8988T (cell line): ENCODE data around the gene HIF1AN.

Experiments
- DNase-seq: peaks from one replicate; pipeline ENCODE4 v3.0.0; 2011

HIF1AN gene

DNA sequence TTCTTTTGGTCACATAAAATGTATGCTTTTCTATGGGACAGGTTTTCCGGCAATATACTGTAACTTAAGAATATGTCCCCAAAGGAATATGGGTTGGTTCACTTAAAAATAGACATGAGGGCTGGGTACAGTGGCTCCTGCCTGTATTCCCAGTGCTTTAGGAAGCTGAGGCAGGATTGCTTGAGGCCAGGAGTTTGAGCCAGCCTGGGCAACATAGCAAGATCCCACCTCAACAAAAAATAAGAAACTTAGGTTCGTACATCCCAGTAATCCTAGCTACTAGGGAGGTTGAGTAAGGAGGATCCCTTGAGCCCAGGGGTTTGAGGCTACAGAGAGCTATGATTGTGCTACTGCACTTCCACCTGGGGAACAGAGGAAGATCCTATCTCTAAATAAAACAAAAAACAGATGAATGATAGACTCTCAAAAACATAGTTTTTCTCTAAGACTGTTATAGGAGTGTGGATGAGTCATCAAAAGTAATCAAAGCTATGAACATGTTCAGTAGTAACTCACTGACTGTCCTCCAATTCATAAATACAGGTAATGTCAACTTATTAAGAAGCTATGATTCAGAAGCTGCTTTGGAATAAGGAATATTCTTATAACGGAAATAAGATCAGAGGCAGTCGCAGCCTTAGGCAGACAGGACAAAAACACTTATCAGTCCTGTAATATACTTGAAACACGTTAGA, 13.5 kb upstream of the HIF1AN start:
- no peak for DNase-seq

DNA sequence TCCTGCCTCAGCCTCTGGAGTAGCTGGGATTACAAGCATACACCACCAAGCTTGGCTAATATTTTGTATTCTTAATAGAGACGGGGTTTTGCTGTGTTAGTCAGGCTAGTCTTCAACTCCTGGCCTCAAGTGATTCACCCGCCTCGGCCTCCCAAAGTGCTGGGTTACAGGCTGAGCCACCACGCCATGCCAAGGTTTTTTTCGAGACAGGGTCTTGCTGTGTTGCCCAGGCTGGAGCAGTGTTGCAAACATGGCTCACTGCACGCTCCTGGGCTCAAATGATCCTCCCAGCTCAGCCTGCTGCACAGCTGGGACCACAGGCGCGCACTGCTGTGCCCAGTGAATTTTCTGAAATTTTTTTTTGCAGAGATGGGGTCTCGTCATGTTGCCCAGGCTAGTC, 12.8 kb upstream of the HIF1AN start:
- DNase-seq = no peak

DNA sequence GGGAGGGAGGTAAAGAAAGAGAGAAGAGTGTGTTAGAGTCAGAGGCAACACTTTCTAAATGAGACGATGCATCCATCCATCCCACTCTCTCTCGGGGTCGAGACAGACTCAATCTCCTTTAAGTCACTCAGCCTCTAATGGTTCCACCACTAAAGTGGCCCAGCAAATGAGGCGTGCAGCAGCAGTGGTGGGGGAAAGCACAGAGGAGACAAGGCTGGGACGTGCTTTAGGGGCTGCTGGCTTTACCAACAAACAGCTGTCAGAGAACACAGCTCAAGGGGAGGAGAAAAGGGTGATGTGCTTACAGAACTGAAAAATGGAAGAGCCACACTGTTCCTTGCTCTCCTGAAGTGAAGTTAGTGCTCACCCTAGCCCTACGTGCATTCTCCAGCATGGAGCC, 11.5 kb upstream of the HIF1AN start:
- DNase-seq = no peak

DNA sequence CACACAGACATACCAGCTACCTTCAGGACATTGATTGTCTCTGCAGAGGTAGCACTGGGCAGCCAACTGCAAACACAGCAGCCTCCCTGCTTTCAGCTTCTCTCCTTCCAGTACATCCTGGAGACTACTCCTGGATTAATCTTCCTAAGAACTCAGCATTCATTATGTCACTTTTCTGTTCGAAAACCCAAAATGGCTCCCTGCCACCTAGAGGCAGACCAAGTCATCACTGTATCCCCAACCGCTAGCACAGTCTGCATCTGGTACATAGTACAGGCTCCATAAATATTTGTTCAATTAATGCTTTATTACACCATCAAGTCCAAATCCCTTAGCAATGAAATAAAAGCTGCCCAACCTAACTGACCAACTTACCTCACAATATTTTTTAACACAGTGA, 11.1 kb upstream of the HIF1AN start:
- no peak for DNase-seq

DNA sequence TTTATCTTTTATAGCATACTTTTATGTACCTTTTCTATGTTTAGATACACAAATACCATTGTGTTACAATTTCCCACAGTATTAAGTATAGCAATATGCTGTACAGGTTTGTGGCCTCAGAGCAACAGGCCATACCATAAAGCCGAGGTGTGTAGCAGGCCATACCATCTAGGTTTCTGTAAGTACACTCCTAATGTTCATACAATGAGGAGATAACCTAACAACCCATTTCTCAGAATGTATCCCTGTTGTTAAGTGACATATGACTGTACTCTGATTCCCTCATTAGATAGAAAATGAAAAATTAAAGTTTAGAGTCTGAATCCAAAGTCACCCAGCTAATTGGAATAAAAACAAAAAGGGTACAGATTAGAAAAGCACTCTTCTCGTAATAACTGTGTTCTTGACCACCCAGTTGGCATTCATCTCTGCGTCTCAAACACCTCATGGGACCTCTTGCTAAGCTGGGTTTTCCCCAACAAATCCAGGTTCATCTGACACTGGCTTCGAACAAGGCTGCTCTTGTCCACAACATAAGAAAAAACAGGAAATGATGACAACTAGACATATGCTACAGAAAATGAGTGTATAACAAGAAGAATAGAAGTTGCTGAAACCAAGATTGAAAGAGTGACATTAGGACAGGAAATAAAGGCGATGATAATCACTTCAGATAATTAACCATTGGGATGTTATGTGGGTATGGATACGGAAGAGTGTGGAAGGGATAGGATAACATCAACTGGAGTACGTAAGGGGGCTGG, 7.4 kb upstream of the HIF1AN start:
- DNase-seq = no peak

DNA sequence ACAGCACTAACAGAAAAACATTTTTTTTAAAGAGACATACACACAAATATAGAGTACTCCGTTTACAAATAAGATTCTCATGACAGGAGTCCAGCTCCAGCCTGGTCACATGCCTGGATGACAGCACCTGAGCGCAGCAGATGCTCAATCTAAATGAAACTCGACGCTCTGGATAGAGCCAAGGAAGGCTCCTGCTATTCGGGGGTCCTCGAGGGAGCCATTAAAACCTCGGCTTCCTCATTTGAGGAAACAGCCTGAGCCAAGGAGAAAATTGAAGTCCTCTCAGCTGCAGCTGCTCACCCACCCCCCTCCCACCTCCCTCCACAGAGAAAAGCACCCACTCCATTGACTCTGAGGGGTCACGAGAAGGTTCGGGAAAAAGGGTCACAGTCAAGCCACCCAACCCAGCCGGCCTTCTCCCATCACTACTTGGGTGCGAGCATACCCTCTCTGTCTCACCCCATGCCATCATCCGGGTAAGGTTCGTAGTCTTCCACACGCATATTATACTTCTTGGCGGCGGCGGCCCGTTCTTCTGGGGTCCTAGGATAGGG, 6.7 kb upstream of the HIF1AN start:
- no peak for DNase-seq

DNA sequence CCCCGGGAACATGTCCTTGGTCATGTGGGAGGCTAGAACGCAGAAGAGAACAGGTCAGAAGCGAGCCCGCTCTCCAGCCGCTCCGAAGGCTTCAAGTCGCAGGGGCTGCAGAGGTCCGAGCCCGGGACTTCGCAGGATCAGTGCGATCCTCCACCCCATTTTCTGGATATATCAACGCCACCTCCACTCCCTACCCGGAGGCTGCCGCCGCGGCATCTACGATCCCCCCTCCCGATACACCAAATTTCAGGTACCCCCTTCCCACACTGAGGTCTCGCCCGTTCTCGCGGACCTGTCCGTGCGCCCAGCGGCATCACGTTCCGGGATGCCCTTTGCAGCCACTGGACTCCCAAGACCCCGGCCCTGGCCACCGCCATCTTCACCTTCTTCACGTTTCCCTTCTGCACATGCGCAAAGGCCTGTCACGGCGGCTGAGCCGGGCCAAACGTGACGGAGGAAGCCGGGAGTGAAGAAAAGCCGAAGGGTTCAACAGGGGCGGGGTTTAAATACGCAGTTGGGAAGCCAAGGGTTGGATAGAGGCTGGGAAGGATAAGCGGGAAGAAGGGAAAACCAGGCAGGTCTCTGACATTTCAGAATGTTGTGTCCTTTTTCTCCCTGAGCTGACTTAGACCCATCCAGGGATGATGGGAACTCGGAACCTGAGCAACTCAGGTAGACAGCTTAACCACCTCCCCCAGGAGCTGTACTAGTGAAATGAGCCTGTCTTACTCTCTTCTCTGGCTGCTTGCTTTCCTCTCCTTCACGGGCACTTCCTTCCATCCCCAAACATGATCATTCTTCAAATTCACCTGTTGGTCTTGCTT, 6.1 kb upstream of the HIF1AN start, which contains the start of gene NDUFB8:
Gene NDUFB8, minus strand, starts transcription at position 397 of the 824 bp plus-strand sequence. Its CDS starts 20 bp downstream, at position 377.
- peak; percentile 63 for DNase-seq

DNA sequence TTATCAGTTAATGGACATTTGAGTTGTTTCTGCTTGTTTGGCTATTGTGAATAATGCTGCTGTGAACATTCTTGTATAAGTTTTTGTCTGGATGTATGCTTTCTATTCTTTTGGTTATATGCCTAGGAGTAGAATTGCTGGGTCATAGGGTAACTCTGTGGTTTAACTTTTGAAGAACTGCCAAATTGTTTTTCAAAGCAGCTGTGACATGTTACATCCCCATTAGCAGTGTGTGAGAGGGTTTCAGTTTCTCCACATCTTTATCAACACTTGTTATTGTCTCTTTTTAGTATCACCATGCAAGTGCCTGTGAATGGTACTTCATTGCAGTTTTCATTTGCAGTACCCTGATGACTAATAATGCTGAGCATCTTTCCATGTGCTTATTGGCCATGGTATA, 4.0 kb upstream of the HIF1AN start:
- no peak for DNase-seq

DNA sequence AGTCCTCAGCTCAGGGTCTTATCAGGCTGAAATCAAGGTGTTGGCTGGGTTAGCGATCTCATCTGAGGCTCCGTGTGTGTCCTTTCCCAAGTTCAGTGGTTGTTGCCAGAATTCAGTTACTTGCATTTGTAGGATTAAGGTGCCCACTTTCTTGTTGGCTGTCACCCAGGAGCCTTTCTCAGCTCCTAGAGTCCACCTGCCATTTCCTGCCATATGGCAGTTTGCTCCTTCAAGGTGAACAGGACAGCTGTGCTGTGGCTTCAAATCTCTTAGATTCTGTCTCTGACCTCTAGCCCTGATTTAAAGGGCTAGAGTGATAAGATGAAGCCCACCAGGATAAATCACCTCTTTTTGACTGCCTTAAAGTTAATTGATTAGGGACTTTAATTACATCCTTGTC, 1.0 kb upstream of the HIF1AN start:
- no peak for DNase-seq

DNA sequence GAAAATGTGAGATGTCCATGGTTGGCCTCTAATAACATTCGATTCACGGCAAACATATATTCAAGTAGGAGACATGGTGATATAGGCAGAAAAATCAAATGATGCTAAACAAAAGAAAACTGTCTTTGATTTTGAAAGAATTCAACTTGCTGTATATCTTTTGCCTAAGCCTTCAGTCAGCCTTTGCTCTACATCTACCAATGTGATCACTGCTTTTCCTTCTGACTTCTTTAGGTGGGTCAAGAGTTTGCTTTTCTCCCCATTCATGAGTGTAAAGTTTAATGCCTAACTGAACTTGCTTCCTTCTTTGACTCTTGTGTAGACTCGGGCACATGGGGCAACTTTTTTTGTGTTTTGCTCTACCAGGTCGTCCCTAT, 417 bp upstream of the HIF1AN start:
- DNase-seq = no peak

DNA sequence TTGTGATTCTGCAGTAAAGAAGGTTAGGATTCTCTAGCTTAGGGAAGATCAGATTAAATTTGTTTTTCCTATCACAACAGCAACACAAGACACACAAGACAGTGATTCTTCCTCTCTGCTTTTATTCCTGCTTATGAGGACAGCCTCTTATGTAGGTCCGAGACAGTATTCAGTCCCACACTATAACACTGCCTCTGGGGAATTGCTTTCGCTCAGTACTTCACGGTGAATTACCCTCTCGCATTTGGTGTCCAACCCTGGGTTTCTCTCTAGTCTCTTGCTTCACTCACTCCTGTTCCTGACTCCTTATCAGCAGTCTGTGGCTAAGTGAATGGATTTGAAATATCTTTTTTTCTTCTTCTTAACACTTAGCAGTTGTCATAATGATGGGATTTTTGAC, 1.7 kb downstream of the HIF1AN start:
- no peak for DNase-seq

DNA sequence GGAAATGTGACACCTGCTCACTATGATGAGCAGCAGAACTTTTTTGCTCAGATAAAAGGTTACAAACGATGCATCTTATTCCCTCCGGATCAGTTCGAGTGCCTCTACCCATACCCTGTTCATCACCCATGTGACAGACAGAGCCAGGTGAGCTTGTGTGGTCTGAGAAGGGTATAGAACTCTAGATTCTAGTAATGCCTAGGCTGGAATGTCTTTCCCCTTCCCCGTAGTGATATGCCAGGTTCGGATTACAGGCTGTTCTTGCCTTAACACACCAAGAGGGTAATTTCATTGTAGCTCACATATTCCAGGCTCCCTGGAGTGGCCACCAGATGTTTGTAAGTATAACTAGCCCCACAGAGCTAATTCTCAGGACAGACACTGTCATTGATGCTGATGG, 9.2 kb downstream of the HIF1AN start:
- no peak for DNase-seq

DNA sequence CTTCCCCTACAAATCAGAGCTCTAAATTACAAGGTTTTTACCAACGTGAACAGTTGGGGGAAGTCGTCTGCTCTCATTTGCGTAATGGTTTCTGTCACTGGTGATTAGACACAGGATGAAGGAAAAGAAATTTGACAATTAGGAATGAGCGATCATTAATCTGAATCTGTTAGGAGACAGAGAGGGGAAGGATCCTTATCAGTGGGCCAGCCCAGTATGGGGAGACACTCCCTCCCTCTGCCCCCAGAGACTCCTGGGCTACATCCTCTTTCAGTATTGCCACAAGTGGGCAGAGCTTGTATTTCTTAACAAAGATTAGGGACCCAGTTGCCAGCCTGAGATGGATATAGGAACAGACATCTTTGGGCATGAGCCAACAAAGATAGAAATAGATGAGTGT, 15.5 kb downstream of the HIF1AN start:
- no peak for DNase-seq

DNA sequence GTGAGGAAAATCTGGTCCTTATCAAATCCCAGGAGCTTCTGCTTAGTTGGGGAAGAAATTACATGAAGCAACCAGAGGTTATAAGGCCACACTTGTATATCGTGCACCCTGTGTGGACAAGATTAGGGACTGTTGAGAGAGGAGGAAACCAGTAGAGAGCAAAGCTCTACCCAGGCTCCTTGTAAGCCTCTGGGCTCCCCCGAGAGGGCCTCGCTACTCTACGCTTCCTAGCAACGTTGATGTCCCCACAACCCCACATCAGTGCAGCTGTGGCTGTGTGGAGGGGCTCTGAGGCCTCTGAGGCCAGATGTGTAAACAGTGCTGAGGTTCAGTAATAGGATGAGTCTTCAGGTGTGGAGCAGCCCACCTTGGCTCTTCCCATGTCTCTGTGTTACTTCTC, 16.0 kb downstream of the HIF1AN start:
- DNase-seq = no peak

DNA sequence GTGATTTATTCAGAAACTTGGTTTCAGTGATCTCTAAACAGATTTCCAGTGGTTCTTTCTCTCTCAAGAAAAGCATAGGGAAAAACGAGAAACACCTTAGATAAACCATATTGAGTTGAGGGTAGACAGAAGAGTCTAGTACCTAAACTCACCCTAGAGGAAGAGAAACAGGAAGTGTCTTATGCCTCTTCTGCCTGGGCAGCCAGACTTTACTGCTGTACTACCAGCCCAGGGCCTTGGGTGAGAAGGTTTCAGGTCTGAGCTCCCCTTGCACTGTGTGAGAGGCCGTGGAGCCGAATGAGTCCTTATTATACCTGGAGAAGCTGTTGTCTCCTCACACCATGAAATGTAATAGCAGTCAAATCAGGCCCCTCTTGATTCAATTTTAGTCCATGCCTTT, 18.2 kb downstream of the HIF1AN start:
- no peak for DNase-seq

DNA sequence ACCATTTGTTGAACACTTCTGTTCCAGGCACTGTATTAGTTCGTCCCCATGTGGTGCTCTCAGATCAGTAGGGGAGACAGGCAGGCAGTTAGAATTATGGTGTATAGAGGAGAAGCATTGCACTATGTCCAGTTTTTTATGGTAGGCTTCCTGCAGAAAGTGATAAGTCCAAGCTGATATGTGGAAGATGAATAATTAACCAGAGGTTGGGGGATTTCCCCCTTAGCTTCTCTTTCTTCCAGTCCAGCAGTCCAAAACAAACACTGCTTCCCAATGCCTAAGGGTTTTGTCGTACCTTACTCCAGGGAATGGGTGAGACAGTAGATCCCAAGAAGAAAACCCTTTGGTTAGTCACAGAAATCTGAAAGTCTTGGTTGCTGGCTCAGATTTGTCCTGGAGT, 19.2 kb downstream of the HIF1AN start:
- DNase-seq = no peak

DNA sequence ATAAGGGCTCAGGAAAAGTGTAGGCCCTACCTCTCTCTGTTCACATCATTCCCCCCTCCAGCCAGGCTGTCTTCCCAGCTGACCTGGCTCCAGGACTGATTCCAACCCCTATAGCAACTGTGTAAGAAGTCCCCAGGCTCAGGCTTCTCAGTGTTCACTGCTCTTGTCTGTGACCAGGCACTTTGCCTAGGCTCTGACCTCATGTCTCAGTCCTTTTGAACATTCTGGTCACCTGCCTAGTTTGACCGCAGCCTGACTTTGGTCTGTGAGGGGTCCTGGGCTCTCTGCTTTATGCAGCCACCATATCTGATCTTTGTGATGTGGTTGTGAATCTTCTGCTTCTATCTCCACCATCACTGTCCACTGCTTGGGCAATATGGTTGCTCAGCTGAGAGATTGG, 24.5 kb downstream of the HIF1AN start:
- no peak for DNase-seq

DNA sequence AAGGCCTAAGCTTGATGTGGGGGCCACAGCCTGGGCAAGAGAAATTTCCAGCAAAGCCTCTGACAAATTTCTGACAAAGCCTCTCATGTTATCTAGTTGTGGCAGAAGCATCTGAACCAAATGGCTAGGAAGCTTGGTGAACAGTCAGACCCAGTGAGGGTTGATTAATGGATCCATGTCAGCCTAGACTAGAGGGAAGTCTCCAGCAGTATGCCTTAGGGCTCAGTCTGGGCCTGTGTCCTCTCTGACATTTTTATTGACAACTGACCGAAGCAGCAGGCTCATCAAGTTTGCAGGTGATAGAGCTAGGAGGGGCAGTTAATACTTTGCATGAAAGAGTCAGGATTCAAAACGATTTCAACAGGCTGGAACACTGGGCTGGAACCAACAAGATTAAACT, 25.3 kb downstream of the HIF1AN start:
- DNase-seq = no peak

DNA sequence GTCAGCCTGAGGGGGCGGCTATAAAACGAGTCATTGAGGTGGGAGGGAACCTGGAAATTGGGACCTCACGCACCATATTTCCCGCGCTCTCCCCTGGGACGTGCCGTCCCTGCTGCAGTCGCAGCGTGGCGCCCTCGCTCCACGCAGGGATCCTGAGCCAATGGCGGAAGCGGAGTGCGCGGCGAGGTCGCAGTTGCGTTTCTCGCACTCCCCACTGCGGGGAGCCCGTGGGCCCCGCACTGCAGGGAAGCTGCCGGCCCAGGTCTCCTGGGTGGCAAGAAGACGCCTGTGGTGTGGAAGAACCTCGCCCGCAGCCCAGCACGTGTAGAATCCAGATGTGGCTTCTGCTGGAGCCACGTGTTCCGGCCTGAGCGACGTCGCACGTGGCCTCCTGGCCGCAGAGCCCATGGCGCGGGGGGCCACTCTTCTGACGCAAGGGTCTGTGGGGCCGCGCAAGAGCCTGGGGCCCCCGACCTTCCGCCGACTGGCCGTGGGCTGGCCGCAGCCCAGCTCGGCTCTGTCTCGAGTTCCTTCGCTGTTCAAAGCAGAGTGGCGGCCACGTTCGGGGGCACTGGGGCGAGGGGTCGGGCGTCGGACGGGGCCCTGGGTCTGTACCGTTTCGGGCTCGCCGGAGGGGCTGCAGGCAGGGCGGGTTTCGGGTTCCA, 26.4 kb downstream of the HIF1AN start:
- peak; percentile 78 for DNase-seq

DNA sequence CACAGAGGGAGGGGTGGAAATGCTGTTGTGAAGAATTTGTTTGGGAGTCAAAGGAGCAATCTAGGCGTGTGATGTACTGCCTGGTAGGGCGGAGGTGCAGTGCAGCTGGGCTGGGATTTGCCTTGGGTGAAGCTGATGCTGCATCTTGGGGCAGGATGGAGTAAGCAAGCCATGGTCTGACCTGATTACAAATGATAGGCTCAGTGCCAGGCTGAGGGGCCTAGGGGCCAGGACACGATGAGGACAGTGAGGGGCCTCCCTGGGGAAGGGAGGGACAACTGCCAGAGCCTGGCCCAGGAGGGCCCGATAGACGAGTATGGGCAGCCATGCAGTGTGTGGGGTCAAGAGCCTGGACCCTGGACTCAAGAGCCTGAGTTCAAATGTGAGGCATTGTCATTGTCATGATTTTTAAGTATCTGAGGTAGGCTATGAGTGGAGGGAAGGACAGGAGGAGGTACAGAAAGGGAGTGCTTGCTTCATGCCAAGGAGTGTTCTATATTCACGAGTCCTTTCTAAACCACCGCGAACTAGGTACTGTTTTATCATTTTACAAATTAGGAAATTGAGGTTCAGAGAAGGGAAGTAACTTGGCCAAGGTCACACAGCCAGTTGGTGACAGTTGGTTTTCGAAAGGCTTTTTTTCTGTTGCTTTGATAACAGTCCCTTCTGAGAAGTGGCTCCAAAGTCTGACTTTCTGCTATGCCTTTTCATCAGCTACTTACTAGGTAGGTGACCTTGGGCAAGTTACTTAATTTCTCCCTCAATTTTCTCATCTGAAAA, 29.7 kb downstream of the HIF1AN start:
- no peak for DNase-seq

DNA sequence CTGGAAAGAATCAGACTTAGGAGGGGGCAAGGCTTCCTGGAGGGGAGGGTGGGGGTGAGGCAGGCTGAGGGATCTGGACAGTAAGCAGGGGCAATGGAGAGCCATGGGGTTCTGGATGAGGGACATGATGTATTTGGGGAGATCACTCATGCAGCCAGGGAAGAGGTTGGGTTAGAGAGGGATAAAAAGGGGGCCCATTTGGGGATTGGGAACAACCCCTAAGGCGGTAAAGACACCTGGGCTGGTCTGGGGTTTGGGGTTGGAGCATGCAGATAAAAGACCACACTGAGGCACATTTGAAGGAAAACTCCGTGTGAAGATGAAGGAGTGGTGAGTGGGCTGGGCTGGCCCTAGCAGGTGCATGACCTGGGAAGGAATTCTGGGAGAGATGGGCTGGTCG, 30.8 kb downstream of the HIF1AN start:
- DNase-seq = no peak

DNA sequence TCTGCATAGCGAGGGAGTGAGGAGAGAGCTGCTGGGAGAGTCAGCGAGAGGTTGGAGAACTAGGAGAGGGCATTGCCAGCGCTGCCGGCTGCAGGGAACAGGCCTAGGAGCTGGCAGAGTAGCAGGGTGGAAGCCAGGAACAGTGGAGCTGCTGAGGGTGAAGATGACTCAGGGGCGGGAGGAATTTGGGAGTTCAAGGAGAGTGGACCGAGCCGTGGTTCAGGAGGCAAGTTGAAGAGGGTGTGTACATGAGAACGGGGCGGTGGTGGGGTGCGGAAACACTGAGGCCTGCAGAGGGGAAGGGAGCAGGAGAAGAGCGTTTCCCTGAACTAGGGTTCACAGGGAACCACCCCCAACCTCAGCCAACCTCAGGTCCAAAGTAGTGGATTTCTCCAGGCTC, 31.5 kb downstream of the HIF1AN start:
- no peak for DNase-seq
